DND-41 (cell line): Measurements from ENCODE around the gene PRELID2.
"Not testable (repeated sequence)": the region's sequence is repeated elsewhere in the genome, so short reads cannot be mapped to it uniquely, and the experiment has no call there.

ENCODE experiments used
- ATAC-seq: fragments of 200-7000 bp; cut with Tn5 transposase; 3 replicates; pipeline ENCODE4 v1.9.1; 2021; ENCODE audit warnings: low read depth; ENCODE audit not compliant: insufficient read depth
- DNase-seq: peaks from one replicate; pipeline ENCODE4 v3.0.0-alpha.2; 2020
- H2AFZ ChIP-seq: 2 replicates; pipeline ENCODE4 v1.6.0; 2012; ENCODE audit warnings: low read depth, low read length
- H3K27ac ChIP-seq: 2 replicates; pipeline ENCODE4 v1.5.1; 2012; ENCODE audit warnings: low read length, inconsistent platforms
- H3K27me3 ChIP-seq: fragments of 200-600 bp; sonication (generic); 2 replicates; pipeline ENCODE4 v1.6.0; 2012; ENCODE audit warnings: low read length, mild to moderate bottlenecking, inconsistent platforms; ENCODE audit not compliant: insufficient read depth, poor library complexity
- H3K36me3 ChIP-seq: 2 replicates; pipeline ENCODE4 v1.5.1; 2012; ENCODE audit warnings: low read length, inconsistent platforms; ENCODE audit not compliant: insufficient read depth
- H3K4me1 ChIP-seq: 2 replicates; pipeline ENCODE4 v1.5.1; 2012; ENCODE audit warnings: mild to moderate bottlenecking, low read length; ENCODE audit not compliant: insufficient read depth
- H3K4me2 ChIP-seq: 2 replicates; pipeline ENCODE4 v1.6.0; 2012; ENCODE audit warnings: mild to moderate bottlenecking, moderate library complexity, low read length, inconsistent platforms; ENCODE audit not compliant: insufficient read depth
- H3K4me3 ChIP-seq, 2 experiments: fragments of 200-600 bp in 1 of 2; shearing (Covaris generic) in 1 of 2; 2 replicates each; pipeline ENCODE4 v1.5.1; 2012 to 2016; ENCODE audit warnings: inconsistent platforms in 2 of 2, low read length in 2 of 2, mild to moderate bottlenecking in 2 of 2, low read depth in 1 of 2, moderate library complexity in 1 of 2
- H3K79me2 ChIP-seq: 2 replicates; pipeline ENCODE4 v1.6.0; 2012; ENCODE audit warnings: low read length, inconsistent platforms; ENCODE audit not compliant: insufficient read depth
- H3K9ac ChIP-seq: 2 replicates; pipeline ENCODE4 v1.6.0; 2012; ENCODE audit warnings: low read depth, mild to moderate bottlenecking, inconsistent platforms, low read length, moderate library complexity
- H3K9me3 ChIP-seq: 2 replicates; pipeline ENCODE4 v1.5.1; 2012; ENCODE audit warnings: low read length, moderate library complexity, mild to moderate bottlenecking, inconsistent platforms; ENCODE audit not compliant: insufficient read depth, severe bottlenecking
- H4K20me1 ChIP-seq: 2 replicates; pipeline ENCODE4 v1.6.0; 2012; ENCODE audit warnings: low read length; ENCODE audit not compliant: insufficient read depth
- CTCF ChIP-seq: IDR thresholded peaks from 2 replicates; pipeline ENCODE4 v1.5.1; 2012; ENCODE audit warnings: borderline replicate concordance, low read length, moderate library complexity, mild to moderate bottlenecking; ENCODE audit not compliant: poor library complexity, severe bottlenecking; ENCODE audit errors: extremely low read depth
- EZH2 ChIP-seq: IDR thresholded peaks from 3 replicates; pipeline ENCODE4 v1.6.1; 2012; ENCODE audit warnings: borderline replicate concordance, low read depth, mild to moderate bottlenecking, moderate library complexity, low read length, inconsistent platforms; ENCODE audit not compliant: severe bottlenecking

PRELID2 gene

GRCh38 chr5:145800181-145800580, 35.0 kb downstream of the PRELID2 start:
- Histone ChIP-seq H3K27me3 (no peaks in the 10 kb centered on the region), H2AFZ (no peak overlapping the region), H3K4me2 (no peak overlapping the region), H3K4me3 (no peak overlapping the region), H3K79me2 (no peaks in the 10 kb centered on the region), H3K36me3 (no peaks in the 10 kb centered on the region), H3K27ac (no peak overlapping the region), H3K9ac (no peak overlapping the region), H3K4me1 (no peaks in the 10 kb centered on the region), H4K20me1 (no peaks in the 10 kb centered on the region), H3K9me3 (no peaks in the 10 kb centered on the region)
- DNase-seq (no peak), ATAC-seq (no peak)
- TF ChIP-seq EZH2 = no peak
- no peak for TF ChIP-seq CTCF

DNA sequence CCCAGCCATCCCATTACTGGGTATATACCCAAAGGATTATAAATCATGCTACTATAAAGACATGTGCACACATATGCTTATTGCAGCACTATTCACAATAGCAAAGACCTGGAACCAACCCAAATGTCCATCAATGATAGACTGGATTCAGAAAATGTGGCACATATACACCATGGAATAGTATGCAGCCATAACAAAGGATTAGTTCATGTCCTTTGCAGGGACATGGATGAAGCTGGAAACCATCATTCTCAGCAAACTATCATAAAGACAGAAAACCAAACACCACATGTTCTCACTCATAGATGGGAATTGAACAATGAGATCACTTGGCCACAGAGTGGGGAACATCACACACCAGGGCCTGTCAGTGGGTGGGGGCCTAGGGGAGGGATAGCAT, 36.6 kb downstream of the PRELID2 start:
- not testable (repeated sequence) for H3K36me3 ChIP-seq, H3K9me3 ChIP-seq, H3K4me3 ChIP-seq, H3K9ac ChIP-seq, DNase-seq, ATAC-seq, H3K79me2 ChIP-seq, H2AFZ ChIP-seq, H3K27ac ChIP-seq, H4K20me1 ChIP-seq, H3K27me3 ChIP-seq, H3K4me1 ChIP-seq, H3K4me2 ChIP-seq

GRCh38 chr5:145797336-145797735, 37.8 kb downstream of the PRELID2 start:
- no peaks in the 10 kb centered on the region for H3K27me3 ChIP-seq
- ATAC-seq (no peak), DNase-seq (no peak)
- no peaks in the 10 kb centered on the region for H4K20me1 ChIP-seq
- no peak overlapping the region for H3K9ac ChIP-seq
- no peak overlapping the region for H3K4me3 ChIP-seq
- no peaks in the 10 kb centered on the region for H3K9me3 ChIP-seq
- no peaks in the 10 kb centered on the region for H3K79me2 ChIP-seq
- no peak overlapping the region for H3K27ac ChIP-seq
- no peak for TF ChIP-seq CTCF
- no peak for TF ChIP-seq EZH2
- no peaks in the 10 kb centered on the region for H3K4me1 ChIP-seq
- H3K36me3 ChIP-seq = no peaks in the 10 kb centered on the region
- no peak overlapping the region for H2AFZ ChIP-seq
- H3K4me2 ChIP-seq = no peak overlapping the region

DNA sequence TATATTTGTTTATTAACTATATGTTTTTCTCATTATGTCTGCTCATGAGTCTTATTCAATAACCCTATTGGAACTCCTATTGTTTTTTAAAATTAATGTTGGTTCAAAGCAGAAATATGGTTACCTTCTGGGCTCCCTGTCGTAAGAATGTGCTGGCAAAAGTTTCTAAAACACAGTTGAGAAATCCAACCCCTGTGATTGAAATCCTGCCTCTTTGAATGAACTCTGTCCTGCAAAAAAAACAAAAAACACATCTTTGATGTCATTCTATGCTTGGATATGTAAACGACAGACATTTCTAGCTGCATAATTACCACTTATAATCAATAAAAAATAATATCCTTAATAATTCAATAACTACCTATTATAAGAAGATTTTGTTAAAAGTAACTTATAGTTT, 38.8 kb downstream of the PRELID2 start:
- Histone ChIP-seq H3K36me3 (no peaks in the 10 kb centered on the region), H2AFZ (no peak overlapping the region), H3K27ac (no peak overlapping the region), H3K79me2 (no peaks in the 10 kb centered on the region), H3K9ac (no peak overlapping the region), H3K9me3 (no peaks in the 10 kb centered on the region), H4K20me1 (no peaks in the 10 kb centered on the region), H3K27me3 (no peaks in the 10 kb centered on the region), H3K4me1 (no peaks in the 10 kb centered on the region), H3K4me2 (no peak overlapping the region), H3K4me3 (no peak overlapping the region)
- TF ChIP-seq EZH2 = no peak
- TF ChIP-seq CTCF = no peak
- DNase-seq (no peak), ATAC-seq (no peak)
